ENCODE data around the gene EED. TPM values are rescaled to one million over a fixed set of nuclear protein-coding genes. Genes with fewer than 3 reads are reported as not detected.
"Not testable (repeated sequence)": the region's sequence is repeated elsewhere in the genome, so short reads cannot be mapped to it uniquely, and the experiment has no call there.

The EED gene
- total RNA-seq, 1 experiment from 2014 or later, result 18.6 TPM

GRCh38 chr11:86264649-86265048 is 20.1 kb downstream of the EED start:
- H3K4me3 ChIP-seq, result no peak overlapping the region
- DNase-seq, result no peak
- H3K9me3 ChIP-seq, result no peaks in the 10 kb centered on the region
- peaks cover 33% of the 10 kb centered on the region for H3K36me3 ChIP-seq
- no peaks in the 10 kb centered on the region for H3K27me3 ChIP-seq

- H3K36me3 ChIP-seq, result peaks cover 34% of the 10 kb centered on the region
- DNase-seq, result no peak
- H3K9me3 ChIP-seq, result no peaks in the 10 kb centered on the region
- no peaks in the 10 kb centered on the region for H3K27me3 ChIP-seq
- no peak overlapping the region for H3K4me3 ChIP-seq
Measured at GRCh38 chr11:86265194-86265593, 20.6 kb downstream of the EED start.

GRCh38 chr11:86269645-86270044 is 25.1 kb downstream of the EED start:
- peaks cover 35% of the 10 kb centered on the region for H3K36me3 ChIP-seq
- no peaks in the 10 kb centered on the region for H3K27me3 ChIP-seq
- DNase-seq, result no peak
- no peak overlapping the region for H3K4me3 ChIP-seq
- H3K9me3 ChIP-seq, result no peaks in the 10 kb centered on the region

DNA sequence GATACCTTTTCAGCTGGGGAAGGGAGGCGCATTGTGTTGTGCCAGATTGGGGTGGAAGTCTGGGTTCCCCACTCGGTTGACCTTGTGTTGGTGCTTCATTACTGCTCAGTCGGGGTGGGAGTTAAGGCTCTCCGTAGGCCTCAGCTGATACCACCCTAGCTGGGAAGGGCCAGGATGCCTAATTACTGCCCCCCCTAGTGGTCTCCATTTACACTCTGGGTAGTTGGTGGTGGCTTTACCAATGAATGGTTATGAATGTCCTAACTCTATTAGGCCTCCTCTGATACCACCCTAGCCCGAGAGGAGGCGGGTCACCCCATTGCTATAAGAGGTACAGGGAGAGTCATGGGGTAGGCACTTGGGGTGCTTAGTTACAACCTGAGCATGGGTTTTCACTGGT is 29.9 kb downstream of the EED start:
- H3K4me3 ChIP-seq, result no peak overlapping the region
- peaks cover 54% of the 10 kb centered on the region for H3K36me3 ChIP-seq
- no peak for DNase-seq
- H3K27me3 ChIP-seq, result no peaks in the 10 kb centered on the region
- no peaks in the 10 kb centered on the region for H3K9me3 ChIP-seq

GRCh38 chr11:86274999-86275398 is 30.4 kb downstream of the EED start:
- DNase-seq, result no peak
- Histone ChIP-seq H3K4me3 (no peak overlapping the region), H3K27me3 (no peaks in the 10 kb centered on the region), H3K36me3 (peaks cover 57% of the 10 kb centered on the region), H3K9me3 (no peaks in the 10 kb centered on the region)

DNA sequence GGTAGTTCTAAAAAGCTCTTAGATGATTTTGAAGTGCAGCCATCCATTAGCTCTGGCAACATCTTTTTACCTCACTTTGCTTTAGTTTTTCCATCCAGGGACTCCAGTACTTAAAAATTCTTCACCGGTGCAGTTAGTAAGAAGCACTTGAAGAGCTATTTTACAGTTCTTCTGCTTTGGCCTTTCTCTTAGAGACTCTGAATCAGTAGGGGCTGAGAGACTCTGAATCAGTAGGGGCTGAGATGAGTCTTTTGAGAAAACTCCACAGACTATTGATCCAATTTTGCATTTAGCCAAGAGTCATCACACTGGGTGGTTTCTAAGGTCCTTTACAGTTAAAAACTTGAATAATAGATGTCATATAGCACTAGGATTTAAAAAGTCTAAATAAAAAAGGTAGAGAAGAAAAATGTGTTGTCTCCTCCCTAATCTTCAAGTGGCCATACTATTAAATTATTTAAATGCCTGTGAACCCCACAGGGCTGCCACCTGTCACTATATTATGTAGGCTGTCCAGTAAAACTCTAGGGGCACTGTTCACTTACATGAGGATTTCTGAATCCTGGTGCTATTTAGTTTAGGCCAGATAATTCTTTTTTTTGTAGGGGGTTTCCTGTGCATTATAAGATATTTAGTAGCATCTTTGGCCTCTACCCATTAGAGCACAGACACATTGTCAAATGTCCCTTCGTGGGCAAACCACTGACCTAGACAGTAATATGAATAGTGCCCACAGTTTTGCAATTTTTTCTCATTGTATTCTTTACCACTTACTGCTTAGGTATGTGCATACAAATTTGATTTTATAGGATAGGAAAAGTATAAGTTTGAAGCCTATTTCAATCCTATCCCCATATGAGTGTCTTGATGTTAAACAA is 31.2 kb downstream of the EED start:
- no peaks in the 10 kb centered on the region for H3K9me3 ChIP-seq
- no peak overlapping the region for H3K4me3 ChIP-seq
- H3K27me3 ChIP-seq, result no peaks in the 10 kb centered on the region
- H3K36me3 ChIP-seq, result peaks cover 64% of the 10 kb centered on the region
- DNase-seq, result no peak

DNA sequence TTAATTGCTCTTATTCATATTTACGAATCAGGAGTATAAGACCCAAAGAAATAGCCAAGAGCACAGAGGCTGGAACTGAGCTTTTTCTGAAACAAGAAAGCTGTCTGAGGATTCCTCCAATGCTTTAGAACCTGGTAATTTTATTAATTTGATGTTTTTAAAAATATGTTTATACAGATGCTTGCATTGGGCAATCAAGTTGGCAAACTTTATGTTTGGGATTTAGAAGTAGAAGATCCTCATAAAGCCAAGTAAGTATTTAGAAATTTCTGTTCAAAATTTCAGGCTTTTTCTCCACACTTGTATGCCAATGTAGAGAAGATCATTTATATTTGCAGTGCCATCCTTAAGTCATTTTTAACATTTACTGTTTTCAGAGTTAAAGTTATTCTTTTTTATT is 33.2 kb downstream of the EED start:
- no peak for DNase-seq
- Histone ChIP-seq H3K9me3 (no peaks in the 10 kb centered on the region), H3K36me3 (peaks cover 64% of the 10 kb centered on the region), H3K4me3 (no peak overlapping the region), H3K27me3 (no peaks in the 10 kb centered on the region)

DNA sequence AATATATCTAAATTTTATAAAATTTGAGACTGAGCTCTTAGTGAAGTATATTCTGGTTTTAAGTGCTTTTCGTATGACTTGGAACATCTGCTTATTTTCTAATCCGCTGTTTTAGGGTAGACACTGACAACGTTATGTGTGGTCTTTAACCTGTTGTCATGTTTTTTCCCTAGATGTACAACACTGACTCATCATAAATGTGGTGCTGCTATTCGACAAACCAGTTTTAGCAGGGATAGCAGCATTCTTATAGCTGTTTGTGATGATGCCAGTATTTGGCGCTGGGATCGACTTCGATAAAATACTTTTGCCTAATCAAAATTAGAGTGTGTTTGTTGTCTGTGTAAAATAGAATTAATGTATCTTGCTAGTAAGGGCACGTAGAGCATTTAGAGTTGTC is 33.7 kb downstream of the EED start:
- H3K9me3 ChIP-seq, result no peaks in the 10 kb centered on the region
- DNase-seq, result no peak
- no peak overlapping the region for H3K4me3 ChIP-seq
- no peaks in the 10 kb centered on the region for H3K27me3 ChIP-seq
- peaks cover 59% of the 10 kb centered on the region for H3K36me3 ChIP-seq

DNA sequence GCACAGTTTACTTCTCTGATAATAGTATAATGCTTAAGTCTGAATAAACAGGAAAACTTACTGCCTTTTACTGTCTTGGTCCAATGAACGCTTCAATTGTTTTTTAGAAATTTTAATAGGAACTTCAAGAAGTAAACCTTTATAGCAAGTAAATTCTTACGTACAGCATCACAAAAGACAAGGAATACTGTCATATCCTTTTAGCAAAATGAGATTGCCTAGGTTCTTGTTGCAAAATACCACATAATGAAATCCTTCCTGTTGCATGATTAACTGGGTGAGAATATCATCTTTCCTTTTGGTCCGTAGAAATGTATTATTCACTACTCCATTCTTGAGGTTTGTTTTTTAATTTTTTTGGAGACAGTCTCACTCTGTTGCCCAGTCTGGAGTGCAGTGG is 35.2 kb downstream of the EED start:
- Histone ChIP-seq H3K9me3 (no peaks in the 10 kb centered on the region), H3K36me3 (peaks cover 60% of the 10 kb centered on the region), H3K4me3 (no peak overlapping the region), H3K27me3 (no peaks in the 10 kb centered on the region)
- DNase-seq, result no peak

DNA sequence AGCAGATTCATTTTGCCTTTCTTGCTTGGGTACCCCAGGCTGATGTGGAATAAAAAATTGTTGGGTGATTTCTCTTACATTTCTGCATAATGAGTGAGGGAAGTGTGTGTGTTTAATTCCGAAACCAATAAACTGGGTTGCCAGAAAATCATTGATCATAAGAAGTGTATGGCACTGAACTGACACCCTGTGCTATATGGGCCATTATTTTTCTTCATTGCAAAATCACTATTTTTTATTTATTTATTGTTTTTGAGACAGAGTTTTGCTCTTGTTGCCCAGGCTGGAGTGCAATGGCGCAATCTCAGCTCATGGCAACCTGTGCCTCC is 42.9 kb downstream of the EED start:
- no peaks in the 10 kb centered on the region for H3K9me3 ChIP-seq
- no peaks in the 10 kb centered on the region for H3K27me3 ChIP-seq
- H3K4me3 ChIP-seq, result no peak overlapping the region
- no peak for DNase-seq
- H3K36me3 ChIP-seq, result peaks cover 9% of the 10 kb centered on the region

- Histone ChIP-seq H3K9me3 (no peaks in the 10 kb centered on the region), H3K4me3 (no peak overlapping the region), H3K27me3 (no peaks in the 10 kb centered on the region), H3K36me3 (peaks cover 6% of the 10 kb centered on the region; the same call in 1 of the 2 replicates)
- DNase-seq, result no peak
Measured at GRCh38 chr11:86288776-86289507, 44.4 kb downstream of the EED start.

- not testable (repeated sequence) for DNase-seq
Measured at GRCh38 chr11:86289508-86290280, 45.1 kb downstream of the EED start.

GRCh38 chr11:86291466-86292262 is 47.1 kb downstream of the EED start:
- peak; percentile 31 for DNase-seq
- Histone ChIP-seq H3K9me3 (no peaks in the 10 kb centered on the region), H3K4me3 (no peak overlapping the region), H3K36me3 (no peaks in the 10 kb centered on the region), H3K27me3 (no peaks in the 10 kb centered on the region)

More at GRCh38 chr11:86289508-86290280, 45.1 kb downstream of the EED start:
- not testable (repeated sequence) for H3K27me3 ChIP-seq, H3K9me3 ChIP-seq, H3K36me3 ChIP-seq, H3K4me3 ChIP-seq

- H3K36me3 ChIP-seq, result no peaks in the 10 kb centered on the region
- no peaks in the 10 kb centered on the region for H3K9me3 ChIP-seq
- no peak overlapping the region for H3K4me3 ChIP-seq
- H3K27me3 ChIP-seq, result no peaks in the 10 kb centered on the region
- no peak for DNase-seq
Measured at GRCh38 chr11:86292912-86293616, 48.5 kb downstream of the EED start.

DNA sequence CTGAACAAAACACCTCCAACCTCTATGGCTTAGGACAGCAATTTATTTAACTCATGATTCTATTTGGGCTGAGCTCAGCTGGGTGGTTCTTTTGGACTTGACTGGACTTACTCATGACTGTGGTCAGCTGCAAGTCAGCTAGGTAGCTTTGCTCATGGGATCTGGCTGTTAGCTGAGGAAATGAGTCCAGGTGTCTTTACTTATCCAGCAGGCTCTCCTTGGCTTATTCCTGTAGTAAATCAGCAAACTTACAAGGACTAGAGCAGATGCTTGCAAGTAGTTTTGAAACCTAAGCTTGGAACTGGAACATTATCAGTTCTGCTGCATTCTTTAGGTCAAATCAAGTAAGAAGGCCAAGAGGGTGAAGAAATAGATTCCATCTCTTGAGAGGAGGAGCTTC is 49.5 kb downstream of the EED start:
- Histone ChIP-seq H3K4me3 (no peak overlapping the region), H3K9me3 (no peaks in the 10 kb centered on the region), H3K27me3 (no peaks in the 10 kb centered on the region), H3K36me3 (no peaks in the 10 kb centered on the region)
- DNase-seq, result no peak

DNA sequence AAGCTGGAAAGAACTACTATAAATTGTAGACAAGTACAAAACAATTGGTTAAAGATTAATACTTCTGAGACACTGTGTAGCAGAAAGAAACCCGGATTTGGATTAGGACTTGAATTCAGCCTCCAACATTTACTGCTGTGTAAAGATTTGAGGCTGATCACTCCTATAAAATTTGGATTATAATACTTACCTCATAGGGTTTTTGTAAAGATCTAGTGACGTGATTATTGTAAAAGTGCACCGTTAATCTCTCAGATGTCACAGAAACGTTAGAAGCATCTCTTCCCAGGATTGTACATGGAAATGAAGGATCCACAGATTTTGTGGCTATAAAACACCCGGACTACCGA is 57.2 kb downstream of the EED start:
- H3K36me3 ChIP-seq, result peaks cover 12% of the 10 kb centered on the region
- no peaks in the 10 kb centered on the region for H3K27me3 ChIP-seq
- no peaks in the 10 kb centered on the region for H3K9me3 ChIP-seq

More for the DNA sequence above, 57.2 kb downstream of the EED start:
- peak overlapping the region; percentile 72 for H3K4me3 ChIP-seq
- DNase-seq, result no peak
